Lower lobe of right lung (tissue), 2 donors: ENCODE results near the gene ZNF195. TPM values are rescaled to one million over a fixed set of nuclear protein-coding genes. Genes with fewer than 3 reads are reported as not detected.
"Not testable (repeated sequence)": the region's sequence is repeated elsewhere in the genome, so short reads cannot be mapped to it uniquely, and the experiment has no call there.

Experiments
- ATAC-seq, 2 donors: fragments of 200-7000 bp; cut with Tn5 transposase; one replicate each; pipeline ENCODE4 v1.9.1; 2020 to 2022; ENCODE audit warnings: mild to moderate bottlenecking in 2 of 2, moderate library complexity in 2 of 2
- DNase-seq: peaks from one replicate; pipeline ENCODE4 v3.0.0-alpha.2; 2020
- H3K27ac ChIP-seq: fragments of 200-600 bp; one replicate; pipeline ENCODE4 v1.8.0; 2022
- H3K27me3 ChIP-seq: fragments of 200-600 bp; one replicate; pipeline ENCODE4 v1.8.0; 2022; ENCODE audit warnings: low read depth
- H3K36me3 ChIP-seq: fragments of 200-600 bp; one replicate; pipeline ENCODE4 v1.8.0; 2022; ENCODE audit warnings: mild to moderate bottlenecking
- H3K4me1 ChIP-seq: fragments of 200-600 bp; one replicate; pipeline ENCODE4 v1.8.0; 2022
- H3K4me3 ChIP-seq: fragments of 200-600 bp; one replicate; pipeline ENCODE4 v1.8.0; 2022; ENCODE audit warnings: mild to moderate bottlenecking
- H3K9me3 ChIP-seq: fragments of 200-600 bp; one replicate; pipeline ENCODE4 v1.8.0; 2022
- intact Hi-C: fragments of 100-400 bp; cut with DNase I; formaldehyde crosslinking; loops from one replicate; pipeline ENCODE4 v1.11.0; 2022
- total RNA-seq: library from RNA; stranded (reverse); fragmentation: NEBNext Ultra II Directional; extraction: Animal tissue kit (Norgen Biotek cat#: 25700); gene quantifications from one replicate; pipeline ENCODE4 v1.2.1, GENCODE V29; 2021
- TF ChIP-seq, protein P1 (sequence below): fragments of 200-600 bp; IDR thresholded peaks from one replicate; pipeline ENCODE4 v1.8.0; 2022; ENCODE audit warnings: antibody characterized with exemption, mild to moderate bottlenecking
- donor health status: DM: no; HTN: yes; CAD: no; lungs with severe emphysema.

ZNF195 gene
- total RNA-seq, 1 donor from 2014 or later, result 16.4 TPM

DNA sequence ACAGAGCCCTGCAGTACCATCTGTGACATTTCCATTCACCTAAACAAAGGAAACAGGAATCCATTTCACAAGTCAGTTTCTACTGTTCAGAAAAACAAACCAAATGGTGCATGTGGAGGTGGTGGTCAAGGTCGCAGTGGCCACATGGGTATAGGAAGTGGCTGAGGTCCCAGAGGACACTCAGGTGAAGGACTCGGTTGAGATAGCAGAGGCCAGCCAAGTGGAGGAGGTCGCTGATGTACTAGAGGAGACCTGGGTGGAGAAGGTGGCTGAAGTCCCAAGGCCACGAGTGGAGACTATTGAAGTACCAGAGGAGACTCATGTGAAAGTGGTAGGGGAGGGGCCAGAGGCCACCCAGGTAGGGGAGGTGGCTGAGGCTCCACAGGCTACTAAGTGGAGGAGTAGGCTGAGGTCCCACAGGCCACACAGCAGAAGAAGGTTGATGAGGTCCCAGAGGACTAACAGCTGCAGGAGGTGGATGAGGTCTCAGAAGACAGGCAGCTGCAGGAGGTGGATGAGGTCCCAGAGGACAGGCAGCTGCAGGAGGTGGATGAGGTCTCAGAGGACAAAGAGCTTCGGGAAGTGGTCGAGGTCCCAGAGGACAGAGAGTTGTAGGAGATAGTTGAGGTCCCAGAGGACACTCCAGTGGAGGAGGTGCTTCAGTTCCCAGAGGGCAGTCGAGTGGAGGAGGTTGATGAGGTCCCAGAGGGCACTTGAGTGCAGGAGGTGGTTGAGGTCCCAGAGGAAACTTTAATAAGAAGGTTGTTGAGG lies 40.2 kb downstream of the ZNF195 start:
- Histone ChIP-seq H3K36me3 (no peaks in the 10 kb centered on the region), H3K4me1 (no peaks in the 10 kb centered on the region), H3K9me3 (no peaks in the 10 kb centered on the region), H3K27ac (no peak overlapping the region), H3K4me3 (no peak overlapping the region), H3K27me3 (no peaks in the 10 kb centered on the region)
- TF ChIP-seq, protein P1, sequence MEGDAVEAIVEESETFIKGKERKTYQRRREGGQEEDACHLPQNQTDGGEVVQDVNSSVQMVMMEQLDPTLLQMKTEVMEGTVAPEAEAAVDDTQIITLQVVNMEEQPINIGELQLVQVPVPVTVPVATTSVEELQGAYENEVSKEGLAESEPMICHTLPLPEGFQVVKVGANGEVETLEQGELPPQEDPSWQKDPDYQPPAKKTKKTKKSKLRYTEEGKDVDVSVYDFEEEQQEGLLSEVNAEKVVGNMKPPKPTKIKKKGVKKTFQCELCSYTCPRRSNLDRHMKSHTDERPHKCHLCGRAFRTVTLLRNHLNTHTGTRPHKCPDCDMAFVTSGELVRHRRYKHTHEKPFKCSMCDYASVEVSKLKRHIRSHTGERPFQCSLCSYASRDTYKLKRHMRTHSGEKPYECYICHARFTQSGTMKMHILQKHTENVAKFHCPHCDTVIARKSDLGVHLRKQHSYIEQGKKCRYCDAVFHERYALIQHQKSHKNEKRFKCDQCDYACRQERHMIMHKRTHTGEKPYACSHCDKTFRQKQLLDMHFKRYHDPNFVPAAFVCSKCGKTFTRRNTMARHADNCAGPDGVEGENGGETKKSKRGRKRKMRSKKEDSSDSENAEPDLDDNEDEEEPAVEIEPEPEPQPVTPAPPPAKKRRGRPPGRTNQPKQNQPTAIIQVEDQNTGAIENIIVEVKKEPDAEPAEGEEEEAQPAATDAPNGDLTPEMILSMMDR, result no peak
- ATAC-seq (peak in 1 of 2 donors; percentile 74), DNase-seq (no peak)
- intact Hi-C loops, result no loop called here

DNA sequence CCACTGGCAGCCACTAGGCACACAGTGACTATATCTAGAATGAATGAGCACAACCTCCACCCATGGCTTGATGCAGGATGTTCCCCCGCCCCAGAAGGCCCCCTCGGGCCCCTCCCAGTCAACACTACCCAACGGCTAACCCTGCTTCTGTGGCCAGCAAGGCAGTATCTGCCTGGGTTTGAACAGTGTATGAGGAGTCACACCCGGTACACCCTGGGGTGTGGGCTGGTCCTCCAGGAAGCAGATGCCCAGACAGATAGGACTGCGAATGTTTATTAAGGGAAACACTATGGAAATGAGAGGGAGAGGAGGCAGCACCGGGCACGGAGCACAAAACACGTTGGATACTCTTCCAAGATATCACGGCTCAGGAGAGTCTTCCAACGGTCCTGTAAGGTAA lies 42.5 kb downstream of the ZNF195 start:
- ATAC-seq, DNase-seq, H3K9me3 ChIP-seq, H3K4me3 ChIP-seq, H3K36me3 ChIP-seq, H3K27me3 ChIP-seq, H3K4me1 ChIP-seq, intact Hi-C loops, H3K27ac ChIP-seq: not testable (repeated sequence)

DNA sequence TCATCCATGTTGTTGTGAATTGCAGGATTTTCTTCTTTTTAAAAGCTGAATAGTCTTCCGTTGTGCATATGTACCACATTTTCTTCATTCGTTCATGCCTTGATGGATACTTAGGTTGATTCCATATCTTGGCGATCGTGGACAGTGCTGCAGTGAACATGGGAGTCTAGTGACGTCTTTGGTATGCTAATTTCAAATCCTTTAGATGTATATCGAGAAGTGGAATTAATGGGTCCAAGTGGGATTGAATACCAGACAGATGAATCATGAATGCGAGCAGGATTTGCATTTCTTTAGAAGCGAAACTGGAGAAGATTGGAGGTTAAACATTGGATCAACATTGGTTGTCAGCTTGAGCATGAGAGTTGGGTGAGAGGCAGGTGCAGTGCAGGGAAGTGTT lies 45.8 kb downstream of the ZNF195 start:
- H3K36me3 ChIP-seq, ATAC-seq, H3K27me3 ChIP-seq, H3K27ac ChIP-seq, H3K4me3 ChIP-seq, H3K9me3 ChIP-seq, DNase-seq, H3K4me1 ChIP-seq, intact Hi-C loops: not testable (repeated sequence)

DNA sequence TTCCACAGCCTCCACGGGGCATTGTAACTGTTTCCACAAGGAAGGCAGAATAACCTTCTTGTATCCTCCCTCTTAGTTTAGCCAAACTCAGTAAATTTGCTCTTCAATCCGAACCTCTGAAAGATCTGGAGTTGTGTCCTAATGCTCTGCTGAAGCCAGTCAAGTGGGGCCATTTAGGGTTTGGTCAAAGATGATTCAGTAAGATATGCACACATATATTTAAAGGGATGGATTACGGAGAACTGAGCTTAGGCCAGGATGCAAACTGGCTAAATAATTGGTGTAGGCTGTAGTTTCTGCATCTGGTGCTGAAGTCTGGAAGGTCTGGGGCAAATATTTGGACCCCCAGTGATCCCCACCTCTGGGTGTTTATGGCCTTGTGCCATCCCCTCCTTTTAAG lies 47.9 kb downstream of the ZNF195 start:
- H3K4me1 ChIP-seq, H3K36me3 ChIP-seq, intact Hi-C loops, H3K9me3 ChIP-seq, ATAC-seq, H3K4me3 ChIP-seq, H3K27ac ChIP-seq, H3K27me3 ChIP-seq, DNase-seq: not testable (repeated sequence)

DNA sequence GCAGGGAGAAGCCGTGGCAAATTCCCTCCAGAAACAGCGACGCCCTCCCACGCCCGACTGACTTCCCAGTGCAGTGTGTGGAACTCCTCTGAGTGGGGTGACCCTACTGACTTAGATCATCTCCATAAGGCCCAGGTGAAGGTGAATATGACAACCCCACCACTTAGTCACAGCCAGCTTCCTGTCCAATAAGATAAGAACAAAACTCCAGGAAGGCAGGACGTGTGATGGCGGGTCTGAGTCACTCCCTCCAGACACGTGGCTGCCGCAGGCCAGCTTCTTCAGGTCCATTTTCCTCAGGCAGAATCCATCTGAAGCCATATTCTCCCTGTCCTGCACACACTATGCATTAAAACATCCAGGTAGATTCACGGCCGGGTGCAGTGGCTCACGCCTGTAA lies 48.9 kb downstream of the ZNF195 start:
- H3K9me3 ChIP-seq, H3K36me3 ChIP-seq, intact Hi-C loops, H3K4me3 ChIP-seq, DNase-seq, ATAC-seq, H3K27me3 ChIP-seq, H3K27ac ChIP-seq, H3K4me1 ChIP-seq: not testable (repeated sequence)

DNA sequence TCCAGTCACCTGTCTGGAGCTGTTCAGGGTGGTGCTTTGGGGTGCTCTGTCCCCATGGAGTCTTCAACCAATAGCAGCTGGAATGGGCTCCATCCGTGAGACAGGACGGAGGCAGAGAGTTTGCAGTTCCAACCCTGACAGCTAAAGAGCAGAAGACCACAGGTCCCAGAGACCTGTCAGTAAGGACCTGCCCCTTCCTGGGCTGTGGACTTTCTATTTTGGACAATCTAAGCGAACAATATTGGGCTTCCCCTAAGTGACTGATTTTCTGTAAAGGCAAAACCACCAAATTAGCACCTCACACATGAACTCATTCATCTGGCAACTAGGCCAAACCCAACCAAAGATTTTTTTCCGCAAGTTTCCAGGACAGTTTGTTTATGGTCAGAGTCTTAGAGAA lies 50.4 kb downstream of the ZNF195 start:
- intact Hi-C loops, H3K27me3 ChIP-seq, H3K36me3 ChIP-seq, H3K27ac ChIP-seq, DNase-seq, ATAC-seq, H3K9me3 ChIP-seq, H3K4me1 ChIP-seq, H3K4me3 ChIP-seq: not testable (repeated sequence)

DNA sequence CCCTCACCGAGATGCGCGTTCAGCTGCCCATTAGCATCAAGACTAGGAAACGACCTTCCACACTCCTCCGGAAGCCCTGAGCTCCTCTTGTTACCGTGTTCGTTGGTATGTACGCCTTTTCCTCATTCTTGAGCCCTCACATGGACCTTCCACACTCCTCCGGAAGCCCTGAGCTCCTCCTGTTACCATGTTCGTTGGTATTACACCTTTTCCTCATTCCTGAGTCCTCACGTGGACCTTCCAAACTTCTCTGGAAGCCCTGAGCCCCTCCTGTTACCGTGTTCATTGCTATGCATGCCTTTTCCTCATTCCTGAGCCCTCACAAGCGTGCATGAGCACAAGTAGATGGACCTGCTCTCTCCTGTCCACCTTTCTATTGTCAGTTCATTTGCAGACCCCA lies 52.5 kb downstream of the ZNF195 start:
- DNase-seq, intact Hi-C loops, H3K4me3 ChIP-seq, H3K27me3 ChIP-seq, H3K27ac ChIP-seq, H3K4me1 ChIP-seq, H3K36me3 ChIP-seq, H3K9me3 ChIP-seq: not testable (repeated sequence)
- peak in 1 of 2 donors; percentile 53 for ATAC-seq

DNA sequence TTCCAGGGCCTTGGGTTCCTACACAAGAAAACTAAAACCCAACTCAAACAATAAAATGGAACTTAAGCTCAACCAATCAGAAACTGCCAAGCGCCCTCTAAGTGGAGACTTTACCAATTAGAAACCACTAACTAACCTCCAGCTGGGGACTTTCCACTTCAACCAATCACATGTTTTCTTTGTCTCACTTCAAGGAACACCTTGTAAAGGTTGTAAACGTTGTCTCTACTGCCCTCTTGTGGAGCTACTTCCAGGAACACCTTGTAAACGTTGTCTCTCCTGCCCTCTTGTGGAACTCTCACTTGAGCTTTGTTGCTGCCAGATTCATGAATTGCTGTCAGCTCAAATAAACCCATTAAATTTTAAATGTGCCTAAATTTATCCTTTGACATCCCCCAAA lies 54.2 kb downstream of the ZNF195 start:
- H3K36me3 ChIP-seq, intact Hi-C loops, H3K4me1 ChIP-seq, H3K9me3 ChIP-seq, H3K27ac ChIP-seq, DNase-seq, H3K27me3 ChIP-seq, H3K4me3 ChIP-seq: not testable (repeated sequence)
- ATAC-seq, result peak; percentile 50 to 56

Other genes starting within 250 kb of the ZNF195 start
- 46.2 TPM for gene OSBPL5, start 213.8 kb downstream of the ZNF195 start, total RNA-seq
- not detected for gene MRGPRG, start 160.3 kb downstream of the ZNF195 start, total RNA-seq
- gene MRGPRE, start 146.7 kb downstream of the ZNF195 start, total RNA-seq, result not detected